Suprapubic skin (tissue), 4 donors: ENCODE measurements around the gene HIGD1C.

ENCODE experiments used
- EP300 ChIP-seq: sonication (generic); formaldehyde crosslinking; IDR thresholded peaks from one replicate; pipeline ENCODE4 v1.6.1; 2017; ENCODE audit warnings: antibody characterized with exemption
- POLR2A ChIP-seq, 2 donors: fragments of 450-650 bp; IDR thresholded peaks; one replicate each; pipeline ENCODE4 v1.6.1; 2017; ENCODE audit warnings: antibody characterized with exemption in 2 of 2, mild to moderate bottlenecking in 2 of 2, moderate library complexity in 2 of 2
- POLR2AphosphoS5 ChIP-seq, 3 donors: sonication (generic); formaldehyde crosslinking; IDR thresholded peaks; one replicate each; pipeline ENCODE4 v1.6.1; 2017; ENCODE audit warnings: antibody characterized with exemption in 3 of 3
- TF ChIP-seq, protein P1 (sequence below), 2 donors: fragments of 200-600 bp in 1 of 2; fragments of 450-650 bp in 1 of 2; sonication (generic) in 1 of 2; IDR thresholded peaks; one replicate each; pipeline ENCODE4 v1.5.1; 2016 to 2019; ENCODE audit warnings: antibody characterized with exemption in 2 of 2, mild to moderate bottlenecking in 1 of 2, moderate library complexity in 1 of 2

DNA sequence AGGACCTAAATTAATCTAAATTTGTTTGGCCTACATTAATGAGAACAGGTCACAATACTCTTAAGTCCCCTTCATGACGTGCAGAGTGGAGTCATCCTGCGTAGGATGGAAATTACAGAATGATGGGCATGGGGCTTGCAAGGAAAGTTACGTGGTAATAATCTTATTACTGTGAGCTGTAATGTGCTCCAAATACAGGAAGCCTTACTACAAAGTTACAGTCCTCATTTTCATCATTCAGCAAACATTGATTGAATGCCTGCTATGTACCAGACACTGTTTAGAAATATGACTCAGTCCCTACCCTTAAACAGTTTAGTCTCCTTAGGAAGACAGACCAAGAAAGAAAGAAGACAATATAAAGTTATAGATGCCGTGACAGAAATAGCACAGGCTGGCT is 9.4 kb downstream of the HIGD1C start:
- no peak for TF ChIP-seq POLR2AphosphoS5 (IDR thresholded peaks at IDR 0.05)
- TF ChIP-seq, protein P1, sequence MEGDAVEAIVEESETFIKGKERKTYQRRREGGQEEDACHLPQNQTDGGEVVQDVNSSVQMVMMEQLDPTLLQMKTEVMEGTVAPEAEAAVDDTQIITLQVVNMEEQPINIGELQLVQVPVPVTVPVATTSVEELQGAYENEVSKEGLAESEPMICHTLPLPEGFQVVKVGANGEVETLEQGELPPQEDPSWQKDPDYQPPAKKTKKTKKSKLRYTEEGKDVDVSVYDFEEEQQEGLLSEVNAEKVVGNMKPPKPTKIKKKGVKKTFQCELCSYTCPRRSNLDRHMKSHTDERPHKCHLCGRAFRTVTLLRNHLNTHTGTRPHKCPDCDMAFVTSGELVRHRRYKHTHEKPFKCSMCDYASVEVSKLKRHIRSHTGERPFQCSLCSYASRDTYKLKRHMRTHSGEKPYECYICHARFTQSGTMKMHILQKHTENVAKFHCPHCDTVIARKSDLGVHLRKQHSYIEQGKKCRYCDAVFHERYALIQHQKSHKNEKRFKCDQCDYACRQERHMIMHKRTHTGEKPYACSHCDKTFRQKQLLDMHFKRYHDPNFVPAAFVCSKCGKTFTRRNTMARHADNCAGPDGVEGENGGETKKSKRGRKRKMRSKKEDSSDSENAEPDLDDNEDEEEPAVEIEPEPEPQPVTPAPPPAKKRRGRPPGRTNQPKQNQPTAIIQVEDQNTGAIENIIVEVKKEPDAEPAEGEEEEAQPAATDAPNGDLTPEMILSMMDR (IDR thresholded peaks at IDR 0.05): no peak
- TF ChIP-seq POLR2A (IDR thresholded peaks at IDR 0.05): no peak
- TF ChIP-seq EP300: no peak
